ENCODE measurements around the gene NUTF2. TPM values are rescaled to one million over a fixed set of nuclear protein-coding genes. Genes with fewer than 3 reads are reported as not detected.
"Not testable (repeated sequence)": the region's sequence is repeated elsewhere in the genome, so short reads cannot be mapped to it uniquely, and the experiment has no call there.

The NUTF2 gene
- total RNA-seq, 1 donor from 2014 or later = 219 TPM

DNA sequence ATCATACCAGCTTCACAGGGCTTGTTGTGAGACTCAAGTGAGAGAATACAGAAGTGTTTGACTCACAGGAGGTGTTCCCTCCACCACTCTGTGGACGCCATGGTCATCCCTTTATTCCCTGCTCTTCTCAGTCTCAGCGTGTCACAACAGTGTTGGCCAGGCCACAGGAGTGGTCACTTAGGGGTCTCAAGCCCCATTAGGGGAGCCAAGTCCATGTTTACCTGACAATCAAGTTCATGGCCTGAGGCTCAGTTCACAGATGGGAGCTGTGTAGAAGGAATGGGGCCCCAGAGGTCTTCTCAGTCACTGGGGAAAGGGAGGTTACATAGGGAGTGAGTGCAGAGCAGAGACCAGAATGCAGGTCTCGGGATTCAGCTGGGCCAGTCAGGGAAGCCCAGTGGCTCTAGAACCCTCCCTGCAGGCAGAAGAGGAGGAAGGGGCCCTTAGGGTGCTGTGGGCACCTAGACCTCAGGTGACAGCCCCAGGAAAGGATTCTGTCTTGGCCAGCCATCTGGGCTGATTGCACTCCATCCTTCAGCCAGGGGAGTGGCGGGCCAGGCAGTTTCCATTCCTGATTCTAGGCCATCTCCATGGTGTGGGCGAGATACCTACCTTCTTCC is 10.3 kb downstream of the NUTF2 start:
- TF ChIP-seq CTCF (conservative IDR thresholded peaks at IDR 0.05; ENCODE audit: low read depth, low read length) = no peak
- no peak for DNase-seq (ENCODE audit: low read depth)
- H3K4me3 ChIP-seq (ENCODE audit: low read depth, low read length) = no peak overlapping the region

DNA sequence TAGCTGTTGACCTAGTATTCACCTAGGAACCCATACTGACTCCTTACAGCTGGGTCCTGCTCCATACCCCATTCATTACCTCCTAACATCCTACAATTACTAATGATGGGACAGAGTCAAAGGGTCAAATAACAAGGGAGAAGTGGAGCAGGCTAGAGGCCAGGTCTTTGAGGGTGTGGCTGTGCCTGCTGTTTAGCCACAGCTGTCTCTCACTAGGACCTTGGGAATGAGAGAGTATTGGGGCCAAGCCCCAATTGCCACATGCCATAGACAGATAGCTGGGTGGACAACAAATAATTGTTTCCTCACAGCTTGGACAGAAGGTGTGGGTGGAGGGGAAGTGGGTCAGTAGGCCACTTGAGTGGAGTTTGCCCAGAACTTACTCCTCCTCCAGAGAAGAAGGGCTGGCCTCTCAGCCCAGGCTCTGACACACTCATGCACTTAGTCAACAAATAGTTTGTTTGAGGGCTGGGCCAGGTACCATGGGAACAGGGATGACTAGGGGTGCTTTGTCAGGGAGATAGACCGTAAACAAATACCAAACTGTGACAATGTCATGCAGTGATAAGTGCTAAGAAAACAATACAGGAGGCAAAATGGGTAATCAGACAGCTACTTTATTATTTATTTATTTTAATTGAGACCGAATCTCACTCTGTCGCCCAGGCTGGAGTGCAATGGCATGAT is 11.0 kb downstream of the NUTF2 start:
- TF ChIP-seq CTCF (conservative IDR thresholded peaks at IDR 0.05; ENCODE audit: low read depth, low read length) = no peak
- DNase-seq (ENCODE audit: low read depth) = peak; percentile 90
- no peak overlapping the region for H3K4me3 ChIP-seq (ENCODE audit: low read depth, low read length)

DNA sequence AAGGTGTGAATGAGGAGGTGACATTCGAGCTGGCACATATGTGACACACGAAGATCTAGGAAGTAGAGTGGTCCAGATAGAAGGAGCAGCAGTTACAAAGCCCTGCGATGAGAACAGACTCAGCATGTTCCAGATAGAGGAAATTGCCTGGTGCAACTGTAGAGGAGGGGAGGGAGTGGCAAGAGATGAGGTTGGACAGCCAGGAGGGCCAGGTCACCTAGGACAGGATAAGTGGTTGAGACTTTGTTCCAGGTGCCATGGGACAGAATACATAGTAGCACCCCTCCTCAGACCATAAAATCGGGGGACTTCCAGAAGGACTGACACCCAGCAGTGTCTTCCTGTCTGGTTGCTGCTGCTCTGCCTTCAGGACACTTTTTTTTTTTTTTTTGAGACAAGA is 11.8 kb downstream of the NUTF2 start:
- TF ChIP-seq CTCF (conservative IDR thresholded peaks at IDR 0.05; ENCODE audit: low read depth, low read length) = no peak

GRCh38 chr16:67860589-67861398 is 14.1 kb downstream of the NUTF2 start:
- DNase-seq (ENCODE audit: low read depth) = no peak
- TF ChIP-seq CTCF (conservative IDR thresholded peaks at IDR 0.05; ENCODE audit: low read depth, low read length) = no peak
- H3K4me3 ChIP-seq (ENCODE audit: low read depth, low read length) = no peak overlapping the region

More for the DNA sequence above, 11.8 kb downstream of the NUTF2 start:
- DNase-seq (ENCODE audit: low read depth) = no peak
- H3K4me3 ChIP-seq (ENCODE audit: low read depth, low read length) = no peak overlapping the region

- DNase-seq (ENCODE audit: low read depth) = no peak
- no peak for TF ChIP-seq CTCF (conservative IDR thresholded peaks at IDR 0.05; ENCODE audit: low read depth, low read length)
- H3K4me3 ChIP-seq (ENCODE audit: low read depth, low read length) = no peak overlapping the region
These were observed 15.1 kb downstream of the NUTF2 start for GRCh38 chr16:67861877-67862276.

DNA sequence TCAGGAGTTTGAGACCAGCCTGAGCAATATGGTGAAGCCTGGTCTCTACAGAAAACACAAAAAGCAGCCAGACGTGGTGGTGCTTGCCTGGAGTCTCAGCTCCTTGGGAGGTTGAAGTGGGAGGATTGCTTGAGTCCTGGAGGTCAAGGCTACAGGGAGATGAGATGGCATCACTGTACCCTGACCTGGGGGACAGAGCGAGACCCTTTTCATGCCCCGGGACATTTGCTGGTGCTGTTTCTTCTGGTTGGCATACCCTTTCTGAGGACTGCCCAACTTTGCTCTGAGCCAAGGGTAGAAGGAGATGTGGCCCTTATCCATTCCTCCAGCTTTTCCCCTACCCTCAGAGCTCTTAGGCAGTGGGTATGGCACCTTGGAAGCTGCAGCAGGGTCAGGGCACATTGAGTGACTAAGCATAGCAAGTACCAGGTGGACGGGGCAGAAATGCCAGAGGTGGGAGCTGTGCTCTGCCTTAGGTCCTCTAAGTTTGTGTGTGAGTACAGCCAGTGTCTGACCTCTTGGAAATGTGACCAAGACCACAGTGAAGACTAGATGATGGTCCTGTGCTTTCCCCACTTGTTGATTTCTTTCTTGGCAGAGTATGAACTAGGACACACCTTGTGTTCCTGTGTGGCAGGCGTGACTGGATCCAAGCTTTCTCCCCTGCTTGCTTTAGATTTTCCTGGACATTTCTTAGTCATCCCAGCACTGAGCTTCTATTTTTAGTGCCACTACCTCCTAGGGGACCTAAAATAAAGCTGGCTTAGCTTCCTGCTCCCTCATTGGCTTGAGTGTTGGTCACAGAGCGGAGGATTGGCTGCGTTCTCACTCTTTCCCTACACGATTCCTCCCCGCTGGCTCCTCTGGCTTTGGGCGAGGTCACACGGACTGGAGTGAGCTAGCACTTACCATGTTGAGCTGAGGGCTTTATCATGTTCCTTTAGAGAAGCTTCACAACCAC is 16.2 kb downstream of the NUTF2 start:
- no peak for DNase-seq (ENCODE audit: low read depth)
- no peak for TF ChIP-seq CTCF (conservative IDR thresholded peaks at IDR 0.05; ENCODE audit: low read depth, low read length)
- H3K4me3 ChIP-seq (ENCODE audit: low read depth, low read length) = no peak overlapping the region

DNA sequence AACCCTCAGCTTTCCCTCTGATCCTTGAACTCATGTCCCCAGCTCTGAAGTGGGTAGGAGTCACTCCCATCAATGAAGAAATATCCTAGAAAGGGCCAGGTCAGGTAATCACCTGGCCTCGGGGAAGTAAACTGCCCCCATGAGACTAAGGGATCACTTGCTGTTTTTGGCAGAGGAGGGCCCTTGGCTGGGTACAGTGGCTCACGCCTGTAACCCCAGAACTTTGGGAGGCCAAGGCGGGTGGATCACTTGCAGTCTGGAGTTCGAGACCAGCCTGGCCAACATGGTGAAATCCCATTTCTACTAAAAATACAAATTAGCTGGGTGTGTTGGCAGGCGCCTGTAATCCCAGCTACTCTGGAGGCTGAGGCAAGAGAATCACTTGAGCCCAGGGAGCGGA is 17.3 kb downstream of the NUTF2 start:
- not testable (repeated sequence) for DNase-seq (ENCODE audit: low read depth); H3K4me3 ChIP-seq (ENCODE audit: low read depth, low read length)
